HS-27A (cell line): ENCODE measurements around the gene CTAGE9.
"Not testable (repeated sequence)": the region's sequence is repeated elsewhere in the genome, so short reads cannot be mapped to it uniquely, and the experiment has no call there.

Experiments used
- DNase-seq: peaks from one replicate; pipeline ENCODE4 v3.0.0-alpha.2; 2012; ENCODE audit warnings: low read depth, missing footprints

Gene CTAGE9

GRCh38 chr6:131710917-131711316 lies at the start of gene CTAGE9:
Gene CTAGE9, minus strand, starts transcription at chr6:131711017. Its CDS starts 0 bp downstream, at chr6:131711017.
- not testable (repeated sequence) for DNase-seq

- DNase-seq: no peak
These were observed 48.1 kb upstream of the CTAGE9 start for GRCh38 chr6:131758920-131759319.

- DNase-seq: peak; percentile 47
These were observed 45.2 kb upstream of the CTAGE9 start for GRCh38 chr6:131756039-131756438.

- DNase-seq: peak; percentile 95
These were observed 44.8 kb upstream of the CTAGE9 start for GRCh38 chr6:131755597-131755996.

GRCh38 chr6:131754715-131755567 lies 44.1 kb upstream of the CTAGE9 start:
- peak; percentile 55 for DNase-seq

- peak; percentile 53 for DNase-seq
These were observed 43.3 kb upstream of the CTAGE9 start for GRCh38 chr6:131754088-131754487.

GRCh38 chr6:131751012-131751715 lies 40.3 kb upstream of the CTAGE9 start:
- DNase-seq: not testable (repeated sequence)

- no peak for DNase-seq
These were observed 38.2 kb upstream of the CTAGE9 start for GRCh38 chr6:131749023-131749422.

- no peak for DNase-seq
These were observed 37.1 kb upstream of the CTAGE9 start for GRCh38 chr6:131747821-131748353.

- DNase-seq: no peak
These were observed 34.7 kb upstream of the CTAGE9 start for GRCh38 chr6:131745476-131745875.

- DNase-seq: no peak
These were observed 33.8 kb upstream of the CTAGE9 start for GRCh38 chr6:131744432-131745287.

GRCh38 chr6:131741688-131742393 lies 31.0 kb upstream of the CTAGE9 start:
- no peak for DNase-seq

- DNase-seq: no peak
These were observed 29.3 kb upstream of the CTAGE9 start for GRCh38 chr6:131740161-131740560.

GRCh38 chr6:131739136-131739535 lies 28.3 kb upstream of the CTAGE9 start:
- no peak for DNase-seq

- DNase-seq: no peak
These were observed 26.0 kb upstream of the CTAGE9 start for GRCh38 chr6:131736811-131737210.

GRCh38 chr6:131736003-131736596 lies 25.3 kb upstream of the CTAGE9 start:
- DNase-seq: no peak

- peak; percentile 34 for DNase-seq
These were observed 22.7 kb upstream of the CTAGE9 start for GRCh38 chr6:131733376-131734016.

GRCh38 chr6:131731224-131731623 lies 20.4 kb upstream of the CTAGE9 start:
- DNase-seq: no peak

GRCh38 chr6:131730264-131730663 lies 19.4 kb upstream of the CTAGE9 start:
- no peak for DNase-seq

- no peak for DNase-seq
These were observed 18.7 kb upstream of the CTAGE9 start for GRCh38 chr6:131729550-131729949.
